ENCODE measurements around the gene OR10AG1.

GRCh38 chr11:55967914-55968313 lies 1.8 kb downstream of the OR10AG1 start:
- no peak for TF ChIP-seq CTCF (conservative IDR thresholded peaks at IDR 0.05 in 1 of 2, IDR thresholded peaks at IDR 0.05 in 1 of 2; ENCODE audit: extremely low read depth in 1 of 2, insufficient read depth in 1 of 2, low read depth in 1 of 2, low read length in 2 of 2)
- no peak for TF ChIP-seq EZH2 (IDR thresholded peaks at IDR 0.05; ENCODE audit: borderline replicate concordance, low read length)
